Hepatocyte (in vitro differentiated cells): Measurements from ENCODE around the gene ATAD2B.

Experiments
- CTCF ChIP-seq: fragments of 200-600 bp; sonication (generic); IDR thresholded peaks from 2 replicates; pipeline ENCODE4 v1.5.1; 2016; ENCODE audit warnings: antibody characterized with exemption, mild to moderate bottlenecking; ENCODE audit not compliant: poor library complexity
- EZH2 ChIP-seq: fragments of 200-600 bp; sonication (generic); IDR thresholded peaks from 2 replicates; pipeline ENCODE4 v1.6.1; 2016; ENCODE audit warnings: antibody characterized with exemption, mild to moderate bottlenecking, borderline replicate concordance

GRCh38 chr2:23711979-23712755, 214.8 kb downstream of the ATAD2B start:
- TF ChIP-seq CTCF = no peak
- TF ChIP-seq EZH2 = no peak
